Hypothalamus (tissue), 51 donors: Measurements from ENCODE around the gene LCE1E.

Experiments used
- DNase-seq, 51 donors: peaks; one replicate each; lab custom pipeline; 2025; lab: John Stamatoyannopoulos, UW

Gene LCE1E

DNA sequence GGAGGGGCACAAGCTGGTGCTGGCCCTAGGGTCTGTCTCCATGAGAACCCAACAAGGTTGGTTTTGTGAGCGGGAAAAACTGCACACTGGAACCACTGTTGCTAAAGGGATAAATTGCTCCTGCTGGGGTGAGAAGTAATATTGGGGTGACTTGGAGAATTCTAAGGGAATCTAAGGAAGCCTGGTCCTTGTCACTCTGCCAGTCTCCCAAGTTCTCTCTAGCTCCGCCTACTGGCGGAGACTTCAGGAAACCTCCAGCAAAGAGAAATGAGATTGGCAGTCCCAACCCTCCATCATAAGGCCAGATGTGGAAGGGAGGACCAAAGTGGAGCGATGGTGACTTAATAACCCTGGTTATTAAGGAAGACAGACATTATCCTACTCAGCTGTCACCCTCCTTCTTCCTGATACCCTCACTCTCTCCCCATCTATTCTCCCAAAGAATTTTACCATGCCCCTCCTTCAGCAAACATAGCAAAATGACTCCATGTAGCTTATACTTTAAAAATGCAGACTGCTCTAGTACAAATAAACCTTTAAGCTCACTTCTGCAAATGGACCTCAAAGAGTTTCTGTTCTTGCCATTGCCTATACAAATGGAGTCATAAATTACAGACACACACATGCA is 8.4 kb upstream of the LCE1E start:
- no peak for DNase-seq

- DNase-seq = no peak
Observed at GRCh38 chr1:152783095-152783494, 3.0 kb upstream of the LCE1E start.

GRCh38 chr1:152795686-152796085 is 9.6 kb downstream of the LCE1E start:
- no peak for DNase-seq

DNA sequence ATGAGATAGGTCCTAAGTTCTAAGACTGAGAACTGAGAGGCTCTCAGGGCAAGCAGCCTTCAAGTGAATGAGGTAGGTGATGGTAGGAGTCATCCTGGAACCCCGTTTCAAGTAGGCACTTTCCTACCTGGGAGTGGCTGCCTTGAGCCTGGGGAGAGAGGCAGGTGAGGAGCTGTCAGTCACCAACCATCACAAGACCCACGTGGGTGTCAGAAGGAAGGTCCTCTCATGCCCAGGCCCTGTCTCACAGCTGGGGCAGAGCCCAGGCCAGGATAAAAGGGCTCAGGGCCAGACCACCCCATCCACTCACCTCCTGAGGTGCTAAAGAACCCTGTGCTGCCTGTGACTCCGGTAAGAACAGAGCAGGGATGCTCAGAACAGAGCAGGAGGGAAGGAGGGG is 10.4 kb downstream of the LCE1E start, which contains the start of gene LCE1D:
TSS of gene LCE1D (plus strand) at position 301 of the 400 bp plus-strand sequence. CDS start 1,074 bp downstream, outside the sequence.
- DNase-seq = no peak

DNA sequence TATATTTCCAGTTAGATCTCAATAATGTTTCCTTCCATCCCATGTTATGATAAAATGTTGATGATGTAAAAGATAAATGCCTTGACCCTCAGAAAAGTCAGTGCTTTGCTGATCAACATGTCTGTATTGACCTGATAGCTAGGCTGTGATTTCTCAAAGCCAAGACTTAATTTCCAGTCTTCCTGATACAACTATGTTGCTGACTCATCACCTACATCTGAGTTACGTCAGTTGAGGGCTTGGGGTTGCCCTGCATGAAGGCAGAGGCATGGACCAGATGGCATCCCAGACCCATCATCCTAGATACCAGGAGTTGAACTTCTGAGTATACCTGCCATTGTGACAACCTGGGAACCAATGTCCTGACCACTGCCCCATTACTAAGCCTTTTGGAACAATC is 15.3 kb downstream of the LCE1E start:
- DNase-seq = no peak

DNA sequence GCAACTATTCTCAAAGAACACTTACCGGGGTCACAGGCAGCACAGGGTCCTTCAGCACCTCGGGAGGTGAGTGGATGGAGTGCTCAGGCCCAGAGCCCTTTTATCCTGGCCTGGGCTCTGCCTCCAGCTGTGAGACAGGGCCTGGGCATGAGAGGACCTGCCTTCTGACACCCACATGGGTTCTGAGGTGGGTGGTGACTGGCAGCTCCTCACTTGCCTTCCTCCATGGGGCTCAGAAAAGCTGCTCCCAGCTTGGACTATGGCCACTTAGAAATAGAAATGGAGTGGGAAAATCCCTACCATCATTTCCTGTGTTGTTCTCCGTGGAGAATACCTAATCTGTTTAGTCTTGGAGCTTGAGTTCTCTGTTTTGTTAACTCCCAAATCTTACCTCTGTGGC is 20.5 kb downstream of the LCE1E start, which contains the start of gene LCE1C:
TSS of gene LCE1C (minus strand) at position 76 of the 400 bp plus-strand sequence. CDS start 1,173 bp downstream, outside the sequence.
- no peak for DNase-seq

DNA sequence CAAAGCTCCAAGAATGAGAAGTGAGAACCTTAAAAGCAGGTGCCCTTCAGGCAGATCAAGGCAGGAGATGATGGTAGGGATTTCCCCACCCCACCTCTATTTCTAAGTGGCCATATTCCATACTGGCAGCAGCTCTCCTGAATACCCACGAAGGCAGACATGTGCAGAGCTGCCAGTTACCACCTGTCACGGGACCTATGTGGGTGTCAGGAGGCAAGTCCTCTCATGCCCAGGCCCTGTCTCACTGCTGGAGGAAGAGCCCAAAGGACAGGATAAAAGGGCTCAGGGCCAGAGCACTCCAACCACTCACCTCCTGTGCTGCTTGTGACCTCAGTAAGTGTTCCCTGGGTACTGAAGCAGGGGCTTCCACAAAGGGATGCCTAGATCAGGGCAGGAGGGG is 25.0 kb downstream of the LCE1E start:
- no peak for DNase-seq

DNA sequence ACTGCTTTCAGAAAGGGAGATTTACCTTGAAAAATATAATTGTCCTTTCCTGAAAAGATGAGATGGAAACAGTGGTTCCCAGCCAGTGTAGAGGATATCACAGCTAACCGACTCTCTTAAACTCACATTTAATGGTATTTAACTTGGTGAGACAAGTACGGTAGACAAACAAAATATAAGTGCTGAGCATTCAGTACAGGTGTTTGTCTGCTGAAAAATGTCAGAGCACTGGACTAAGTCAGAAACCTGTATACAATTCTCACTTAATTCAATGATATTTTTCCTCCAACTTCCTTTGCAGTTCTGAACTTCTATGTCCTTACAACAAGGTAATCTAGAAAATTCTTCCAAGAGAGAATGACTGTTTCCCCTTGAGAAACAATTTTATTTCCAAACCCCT is 25.6 kb downstream of the LCE1E start, which contains the start of gene LCE1B:
TSS of gene LCE1B (plus strand) at position 301 of the 400 bp plus-strand sequence. CDS start 476 bp downstream, outside the sequence.
- DNase-seq = no peak

- no peak for DNase-seq
Observed at GRCh38 chr1:152817309-152817708, 31.3 kb downstream of the LCE1E start.

DNA sequence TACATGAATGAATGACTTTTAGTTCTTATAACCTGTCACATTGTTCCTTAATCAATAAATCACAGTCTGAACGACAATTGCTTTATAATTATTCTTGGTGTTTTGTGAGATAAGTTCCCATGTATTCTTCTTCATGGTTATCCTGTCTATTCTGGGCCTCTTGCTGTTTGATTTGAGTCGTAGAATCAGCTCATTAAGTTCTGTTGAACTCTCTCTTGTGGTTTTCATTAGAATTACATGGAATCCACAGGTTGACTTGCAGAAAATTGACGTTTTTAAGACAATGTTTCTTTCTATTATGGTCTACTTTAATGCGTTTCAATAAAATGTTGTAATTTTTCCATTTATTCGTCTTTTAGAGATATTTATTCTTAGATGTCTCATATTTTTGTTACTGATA is 37.2 kb downstream of the LCE1E start:
- DNase-seq = no peak

- DNase-seq = no peak
Observed at GRCh38 chr1:152824964-152825363, 38.9 kb downstream of the LCE1E start.

DNA sequence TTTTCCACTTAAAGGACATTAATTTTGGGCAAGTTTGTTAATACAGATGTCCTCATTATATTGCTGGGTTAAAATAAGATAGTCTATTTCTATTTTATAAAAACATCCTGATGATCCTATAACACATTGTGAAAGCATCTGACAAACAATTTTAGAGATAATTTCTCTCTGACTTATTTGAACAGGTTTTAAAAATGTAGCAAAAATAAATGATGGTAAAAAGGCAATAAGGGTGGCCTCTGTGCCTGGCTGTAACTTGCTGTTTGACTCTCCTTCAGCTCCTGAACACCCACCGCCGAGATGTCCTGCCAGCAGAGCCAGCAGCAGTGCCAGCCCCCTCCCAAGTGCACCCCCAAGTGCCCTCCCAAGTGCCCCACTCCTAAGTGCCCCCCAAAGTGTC is 41.1 kb downstream of the LCE1E start, which contains the start of gene LCE1A:
TSS of gene LCE1A (plus strand) at position 301 of the 400 bp plus-strand sequence. CDS start at position 301, 0 bp downstream.
- DNase-seq = no peak

- no peak for DNase-seq
Observed at GRCh38 chr1:152836870-152837269, 50.8 kb downstream of the LCE1E start.
